Aorta (tissue), 4 donors: ENCODE results near the gene ANAPC2. TPM values are rescaled to one million over a fixed set of nuclear protein-coding genes. Genes with fewer than 3 reads are reported as not detected.

Experiments
- microRNA-seq, 2 donors: library from miRNA; unstranded; fragments of <30 nt; microRNA quantifications; one replicate each; pipeline ENCODE4 v1.2.0, GENCODE V29; 2020
- polyA plus RNA-seq, 2 donors: library from polyadenylated mRNA; stranded (reverse); fragments of 200-250 nt; gene quantifications; one replicate each; pipeline ENCODE4 v1.2.3, GENCODE V29; 2013
- total RNA-seq, 2 donors: library from RNA; stranded (reverse); fragmentation: NEBNext Ultra II Directional; extraction: Animal tissue kit (Norgen Biotek cat#: 25700); gene quantifications; one replicate each; pipeline ENCODE4 v1.2.1, GENCODE V29; 2021
- donor health status: healthy with polysubstance abuse.
- donor health status: Bipolar disorder and iron deficiency.
- donor health status: DM: no; HTN: no; CAD: no.
- donor health status: DM: yes; HTN: yes; CAD: no.

The ANAPC2 gene
- total and polyA plus RNA-seq, 4 donors = 13.3 to 84.5 (median 46.4) TPM

Small RNAs within 50 kb of the gene (microRNA-seq; reads per million reads assigned to microRNA genes)
- 0 reads per million in 2 donors for gene MIR3621

Other genes with a start within 250 kb of the ANAPC2 start
Only the 30 nearest of the 33 such genes appear.
- 100 to 1,000 TPM; 128 to 145 TPM for gene PTGDS, start 211.1 kb downstream of the ANAPC2 start, total RNA-seq
- gene PTGDS, start 211.1 kb downstream of the ANAPC2 start, polyA plus RNA-seq = 10 to 100 TPM; 12.2 to 13.9 TPM
- 1 to 10 TPM in 1 of 2 donors, under 1 TPM in 1; 0.36 to 1.1 TPM for gene LCNL1, start 205.6 kb downstream of the ANAPC2 start, total RNA-seq
- under 1 TPM in 1 of 2 donors, not detected in 1; 0.15 TPM for gene LCNL1, start 205.6 kb downstream of the ANAPC2 start, polyA plus RNA-seq
- 10 to 100 TPM; 27.8 to 42.0 TPM for gene PAXX, start 196.1 kb downstream of the ANAPC2 start, total RNA-seq
- gene PAXX, start 196.1 kb downstream of the ANAPC2 start, polyA plus RNA-seq = 100 to 1,000 TPM in 1 of 2 donors, 10 to 100 TPM in 1; 39.9 to 192 TPM
- 1 to 10 TPM; 3.8 to 7.0 TPM for gene CLIC3, start 192.0 kb downstream of the ANAPC2 start, total RNA-seq
- 1 to 10 TPM; 1.6 to 6.7 TPM for gene CLIC3, start 192.0 kb downstream of the ANAPC2 start, polyA plus RNA-seq
- 10 to 100 TPM; 27.3 to 60.0 TPM for gene ABCA2, start 160.3 kb downstream of the ANAPC2 start, total RNA-seq
- 10 to 100 TPM in 1 of 2 donors, 1 to 10 TPM in 1; 9.0 to 48.1 TPM for gene ABCA2, start 160.3 kb downstream of the ANAPC2 start, polyA plus RNA-seq
- gene FUT7, start 156.5 kb downstream of the ANAPC2 start, total RNA-seq = under 1 TPM; 0.27 to 0.68 TPM
- not detected for gene FUT7, start 156.5 kb downstream of the ANAPC2 start, polyA plus RNA-seq
- 100 to 1,000 TPM in 1 of 2 donors, 10 to 100 TPM in 1; 99.3 to 217 TPM for gene NPDC1, start 142.4 kb downstream of the ANAPC2 start, total RNA-seq
- gene NPDC1, start 142.4 kb downstream of the ANAPC2 start, polyA plus RNA-seq = 100 to 1,000 TPM in 1 of 2 donors, 10 to 100 TPM in 1; 26.5 to 190 TPM
- 1 to 10 TPM in 1 of 2 donors, under 1 TPM in 1; 0.16 to 1.7 TPM for gene ENTPD2, start 134.5 kb downstream of the ANAPC2 start, total RNA-seq
- gene ENTPD2, start 134.5 kb downstream of the ANAPC2 start, polyA plus RNA-seq = not detected
- gene SAPCD2, start 118.0 kb downstream of the ANAPC2 start, total RNA-seq = under 1 TPM; 0.26 to 0.60 TPM
- gene SAPCD2, start 118.0 kb downstream of the ANAPC2 start, polyA plus RNA-seq = under 1 TPM in 1 of 2 donors, not detected in 1; 0.50 TPM
- 10 to 100 TPM in 1 of 2 donors, 1 to 10 TPM in 1; 7.9 to 20.6 TPM for gene UAP1L1, start 111.0 kb downstream of the ANAPC2 start, total RNA-seq
- gene UAP1L1, start 111.0 kb downstream of the ANAPC2 start, polyA plus RNA-seq = 10 to 100 TPM in 1 of 2 donors, 1 to 10 TPM in 1; 4.1 to 13.2 TPM
- 10 to 100 TPM; 28.4 to 52.2 TPM for gene MAN1B1, start 101.6 kb downstream of the ANAPC2 start, total RNA-seq
- 100 to 1,000 TPM in 1 of 2 donors, 10 to 100 TPM in 1; 21.2 to 104 TPM for gene MAN1B1, start 101.6 kb downstream of the ANAPC2 start, polyA plus RNA-seq
- 100 to 1,000 TPM in 1 of 2 donors, 10 to 100 TPM in 1; 97.4 to 153 TPM for gene DPP7, start 73.8 kb downstream of the ANAPC2 start, total RNA-seq
- 100 to 1,000 TPM in 1 of 2 donors, 10 to 100 TPM in 1; 98.8 to 598 TPM for gene DPP7, start 73.8 kb downstream of the ANAPC2 start, polyA plus RNA-seq
- not detected for gene GRIN1, start 49.4 kb downstream of the ANAPC2 start, total RNA-seq
- gene GRIN1, start 49.4 kb downstream of the ANAPC2 start, polyA plus RNA-seq = not detected
- gene LRRC26, start 18.5 kb downstream of the ANAPC2 start, total RNA-seq = not detected
- gene LRRC26, start 18.5 kb downstream of the ANAPC2 start, polyA plus RNA-seq = not detected
- not detected for gene TMEM210, start 16.5 kb downstream of the ANAPC2 start, total RNA-seq
- not detected for gene TMEM210, start 16.5 kb downstream of the ANAPC2 start, polyA plus RNA-seq
- 10 to 100 TPM; 30.5 to 37.4 TPM for gene SSNA1, start 116 bp upstream of the ANAPC2 start, total RNA-seq
- 10 to 100 TPM; 77.0 to 87.1 TPM for gene SSNA1, start 116 bp upstream of the ANAPC2 start, polyA plus RNA-seq
- gene TPRN, start 12.2 kb upstream of the ANAPC2 start, total RNA-seq = 1 to 10 TPM; 4.3 to 5.9 TPM
- 10 to 100 TPM in 1 of 2 donors, 1 to 10 TPM in 1; 5.5 to 10.8 TPM for gene TPRN, start 12.2 kb upstream of the ANAPC2 start, polyA plus RNA-seq
- 10 to 100 TPM; 21.5 to 25.7 TPM for gene TMEM203, start 17.1 kb upstream of the ANAPC2 start, total RNA-seq
- gene TMEM203, start 17.1 kb upstream of the ANAPC2 start, polyA plus RNA-seq = 10 to 100 TPM; 25.9 to 27.5 TPM
- gene NDOR1, start 17.1 kb upstream of the ANAPC2 start, total RNA-seq = 10 to 100 TPM; 10.0 to 14.2 TPM
- gene NDOR1, start 17.1 kb upstream of the ANAPC2 start, polyA plus RNA-seq = 10 to 100 TPM in 1 of 2 donors, 1 to 10 TPM in 1; 3.0 to 20.4 TPM
- 1 to 10 TPM; 2.2 to 3.4 TPM for gene RNF208, start 33.7 kb upstream of the ANAPC2 start, total RNA-seq
- gene RNF208, start 33.7 kb upstream of the ANAPC2 start, polyA plus RNA-seq = 10 to 100 TPM in 1 of 2 donors, 1 to 10 TPM in 1; 2.9 to 11.8 TPM
- gene CYSRT1, start 36.6 kb upstream of the ANAPC2 start, total RNA-seq = not detected
- gene CYSRT1, start 36.6 kb upstream of the ANAPC2 start, polyA plus RNA-seq = 1 to 10 TPM in 1 of 2 donors, not detected in 1; 1.1 TPM
- gene RNF224, start 38.9 kb upstream of the ANAPC2 start, total RNA-seq = not detected
- under 1 TPM; 0.08 to 0.25 TPM for gene RNF224, start 38.9 kb upstream of the ANAPC2 start, polyA plus RNA-seq
- not detected for gene SLC34A3, start 42.3 kb upstream of the ANAPC2 start, total RNA-seq
- gene SLC34A3, start 42.3 kb upstream of the ANAPC2 start, polyA plus RNA-seq = not detected
- gene TUBB4B, start 52.7 kb upstream of the ANAPC2 start, total RNA-seq = 100 to 1,000 TPM in 1 of 2 donors, 10 to 100 TPM in 1; 86.9 to 152 TPM
- gene TUBB4B, start 52.7 kb upstream of the ANAPC2 start, polyA plus RNA-seq = 100 to 1,000 TPM in 1 of 2 donors, 10 to 100 TPM in 1; 94.2 to 128 TPM
- gene STPG3, start 62.7 kb upstream of the ANAPC2 start, total RNA-seq = not detected
- not detected for gene STPG3, start 62.7 kb upstream of the ANAPC2 start, polyA plus RNA-seq
- 10 to 100 TPM; 35.5 to 40.9 TPM for gene NELFB, start 66.8 kb upstream of the ANAPC2 start, total RNA-seq
- 10 to 100 TPM; 21.7 to 47.9 TPM for gene NELFB, start 66.8 kb upstream of the ANAPC2 start, polyA plus RNA-seq
- gene TOR4A, start 89.2 kb upstream of the ANAPC2 start, total RNA-seq = 10 to 100 TPM; 10.4 to 14.0 TPM
- 1 to 10 TPM; 2.6 to 6.0 TPM for gene TOR4A, start 89.2 kb upstream of the ANAPC2 start, polyA plus RNA-seq
- 10 to 100 TPM; 13.3 to 26.6 TPM for gene NRARP, start 113.7 kb upstream of the ANAPC2 start, total RNA-seq
- under 1 TPM; 0.50 to 0.97 TPM for gene NRARP, start 113.7 kb upstream of the ANAPC2 start, polyA plus RNA-seq
- 10 to 100 TPM; 21.9 to 38.2 TPM for gene EXD3, start 234.6 kb upstream of the ANAPC2 start, total RNA-seq
- gene EXD3, start 234.6 kb upstream of the ANAPC2 start, polyA plus RNA-seq = 10 to 100 TPM; 15.9 to 96.8 TPM
- 1 to 10 TPM; 4.1 to 8.5 TPM for gene NOXA1, start 234.8 kb upstream of the ANAPC2 start, total RNA-seq
- gene NOXA1, start 234.8 kb upstream of the ANAPC2 start, polyA plus RNA-seq = 10 to 100 TPM in 1 of 2 donors, 1 to 10 TPM in 1; 2.9 to 12.6 TPM